CD4-positive, CD25-positive, alpha-beta regulatory T cell (primary cell): ENCODE results near the gene GALNT13. TPM values are rescaled to one million over a fixed set of nuclear protein-coding genes. Genes with fewer than 3 reads are reported as not detected.

Experiments
- ATAC-seq, 2 donors: fragments of 150-1000 bp; cut with Tn5 transposase; one replicate each; pipeline ENCODE4 v1.10.0; 2021; ENCODE audit warnings: low read depth in 2 of 2, moderate number of reproducible peaks in 2 of 2, moderate library complexity in 1 of 2
- DNase-seq, 3 donors: peaks; one replicate each; pipeline versions ENCODE4 v3.0.0 to v3.0.0-alpha.2; 2012 to 2022; ENCODE audit warnings: mixed read lengths in 1 of 3
- H3K27ac ChIP-seq: one replicate; pipeline ENCODE4 v1.7.0; 2013; ENCODE audit warnings: mild to moderate bottlenecking, low read length; ENCODE audit not compliant: insufficient read depth, poor library complexity, severe bottlenecking
- H3K27me3 ChIP-seq: one replicate; pipeline ENCODE4 v1.7.0; 2013; ENCODE audit warnings: low read length; ENCODE audit not compliant: control insufficient read depth, insufficient read depth
- H3K36me3 ChIP-seq: one replicate; pipeline ENCODE4 v1.7.0; 2013; ENCODE audit warnings: mild to moderate bottlenecking, low read length, moderate library complexity; ENCODE audit not compliant: control insufficient read depth, insufficient read depth
- H3K4me1 ChIP-seq: 2 replicates; pipeline ENCODE4 v1.7.0; 2013; ENCODE audit warnings: mild to moderate bottlenecking, low read length; ENCODE audit not compliant: insufficient read depth, control insufficient read depth, poor library complexity, severe bottlenecking
- H3K4me3 ChIP-seq: one replicate; pipeline ENCODE4 v1.7.0; 2013; ENCODE audit warnings: low read depth, mild to moderate bottlenecking, low read length, moderate library complexity
- H3K9me3 ChIP-seq, 2 experiments: 1 replicate in 1 of 2; 2 replicates in 1 of 2; pipeline ENCODE4 v1.7.0; 2013; ENCODE audit warnings: low read length in 2 of 2, mild to moderate bottlenecking in 1 of 2, moderate library complexity in 1 of 2; ENCODE audit not compliant: control insufficient read depth in 2 of 2
- H3K27ac Mint-ChIP-seq, 3 donors: one replicate each; pipeline ENCODE4 v1.8.0; 2020 to 2022; ENCODE audit warnings: mild to moderate bottlenecking in 3 of 3, mixed read lengths in 3 of 3, moderate library complexity in 2 of 3
- H3K27me3 Mint-ChIP-seq: one replicate; pipeline ENCODE4 v1.8.0; 2022; ENCODE audit warnings: mild to moderate bottlenecking, mixed read lengths
- H3K36me3 Mint-ChIP-seq: one replicate; pipeline ENCODE4 v1.8.0; 2020; ENCODE audit warnings: mixed read lengths
- H3K4me1 Mint-ChIP-seq, 4 donors: one replicate each; pipeline ENCODE4 v1.8.0; 2020 to 2022; ENCODE audit warnings: mixed read lengths in 4 of 4, mild to moderate bottlenecking in 1 of 4
- H3K4me3 Mint-ChIP-seq, 4 donors: one replicate each; pipeline ENCODE4 v1.8.0; 2020 to 2022; ENCODE audit warnings: mild to moderate bottlenecking in 4 of 4, mixed read lengths in 4 of 4, moderate library complexity in 3 of 4
- H3K9me3 Mint-ChIP-seq, 7 donors: one replicate each; pipeline ENCODE4 v1.8.0; 2020 to 2022; ENCODE audit warnings: mixed read lengths in 7 of 7, mild to moderate bottlenecking in 3 of 7, moderate library complexity in 2 of 7
- polyA plus RNA-seq, 4 donors: library from polyadenylated mRNA; unstranded; fragments of 300-500 nt; fragmentation: Illumina TruSeq; gene quantifications; one replicate each; pipeline ENCODE4 v1.2.3, GENCODE V29; 2021
- total RNA-seq: library from RNA; stranded (reverse); gene quantifications from one replicate; pipeline ENCODE4 v1.2.3, GENCODE V29; 2022

GALNT13 gene
- total and polyA plus RNA-seq, 5 donors from 2014 or later, result 0.09 TPM; not detected in 4

- Mint-ChIP-seq H3K36me3 (no peaks in the 10 kb centered on the region), H3K27ac (no peak overlapping the region), H3K4me1 (no peaks in the 10 kb centered on the region), H3K4me3 (no peak overlapping the region), H3K27me3 (no peaks in the 10 kb centered on the region), H3K9me3 (peaks cover 0 to 7% (median 4%) of the 10 kb centered on the region in 7 donors)
- Histone ChIP-seq H3K4me1 (no peaks in the 10 kb centered on the region), H3K9me3 (no peaks in the 10 kb centered on the region), H3K4me3 (no peak overlapping the region), H3K27ac (no peak overlapping the region), H3K36me3 (no peaks in the 10 kb centered on the region), H3K27me3 (no peaks in the 10 kb centered on the region)
- ATAC-seq, result no peak
- DNase-seq, result no peak
Measured at GRCh38 chr2:154198866-154199265, 327.1 kb downstream of the GALNT13 start.

- H3K27ac Mint-ChIP-seq, result no peak overlapping the region
- peaks cover 0 to 10% (median 3%) of the 10 kb centered on the region in 7 donors for H3K9me3 Mint-ChIP-seq
- no peak overlapping the region for H3K27ac ChIP-seq
- no peaks in the 10 kb centered on the region for H3K36me3 Mint-ChIP-seq
- H3K4me1 ChIP-seq, result no peaks in the 10 kb centered on the region
- no peak overlapping the region for H3K4me3 ChIP-seq
- H3K4me1 Mint-ChIP-seq, result no peaks in the 10 kb centered on the region
- no peaks in the 10 kb centered on the region for H3K27me3 Mint-ChIP-seq
- DNase-seq, result no peak
- no peaks in the 10 kb centered on the region for H3K9me3 ChIP-seq
- no peak for ATAC-seq
- no peaks in the 10 kb centered on the region for H3K36me3 ChIP-seq
- no peak overlapping the region for H3K4me3 Mint-ChIP-seq
- H3K27me3 ChIP-seq, result no peaks in the 10 kb centered on the region
Measured at GRCh38 chr2:154203206-154203605, 331.5 kb downstream of the GALNT13 start.

- H3K9me3 Mint-ChIP-seq, result peaks cover 0 to 10% (median 3%) of the 10 kb centered on the region in 7 donors
- DNase-seq (no peak), ATAC-seq (no peak)
- no peaks in the 10 kb centered on the region for H3K9me3 ChIP-seq
- no peaks in the 10 kb centered on the region for H3K36me3 Mint-ChIP-seq
- H3K4me1 Mint-ChIP-seq, result no peaks in the 10 kb centered on the region
- H3K36me3 ChIP-seq, result no peaks in the 10 kb centered on the region
- H3K4me3 ChIP-seq, result no peak overlapping the region
- no peak overlapping the region for H3K27ac ChIP-seq
- no peaks in the 10 kb centered on the region for H3K27me3 ChIP-seq
- no peaks in the 10 kb centered on the region for H3K27me3 Mint-ChIP-seq
- H3K4me1 ChIP-seq, result no peaks in the 10 kb centered on the region
- H3K27ac Mint-ChIP-seq, result no peak overlapping the region
- no peak overlapping the region for H3K4me3 Mint-ChIP-seq
Measured at GRCh38 chr2:154203902-154204301, 332.2 kb downstream of the GALNT13 start.

- no peak overlapping the region for H3K4me3 Mint-ChIP-seq
- Histone ChIP-seq H3K4me1 (no peaks in the 10 kb centered on the region), H3K27ac (no peak overlapping the region), H3K27me3 (no peaks in the 10 kb centered on the region), H3K9me3 (no peaks in the 10 kb centered on the region), H3K4me3 (no peak overlapping the region), H3K36me3 (no peaks in the 10 kb centered on the region)
- peaks cover 0 to 14% (median 8%) of the 10 kb centered on the region in 7 donors for H3K9me3 Mint-ChIP-seq
- no peaks in the 10 kb centered on the region for H3K27me3 Mint-ChIP-seq
- no peaks in the 10 kb centered on the region for H3K36me3 Mint-ChIP-seq
- no peak for DNase-seq
- no peak for ATAC-seq
- H3K27ac Mint-ChIP-seq, result no peak overlapping the region
- peaks cover 0 to 4% (median 0%) of the 10 kb centered on the region in 4 donors for H3K4me1 Mint-ChIP-seq
Measured at GRCh38 chr2:154207288-154208047, 335.7 kb downstream of the GALNT13 start.

- Mint-ChIP-seq H3K27me3 (no peaks in the 10 kb centered on the region), H3K9me3 (peaks cover 0 to 13% (median 3%) of the 10 kb centered on the region in 7 donors), H3K27ac (no peak overlapping the region), H3K4me3 (no peak overlapping the region), H3K36me3 (no peaks in the 10 kb centered on the region), H3K4me1 (no peaks in the 10 kb centered on the region)
- H3K27ac ChIP-seq, result no peak overlapping the region
- no peaks in the 10 kb centered on the region for H3K27me3 ChIP-seq
- DNase-seq (no peak), ATAC-seq (no peak)
- H3K4me1 ChIP-seq, result no peaks in the 10 kb centered on the region
- H3K36me3 ChIP-seq, result no peaks in the 10 kb centered on the region
- no peaks in the 10 kb centered on the region for H3K9me3 ChIP-seq
- no peak overlapping the region for H3K4me3 ChIP-seq
Measured at GRCh38 chr2:154223726-154224125, 352.0 kb downstream of the GALNT13 start.

- no peaks in the 10 kb centered on the region for H3K27me3 ChIP-seq
- no peaks in the 10 kb centered on the region for H3K36me3 Mint-ChIP-seq
- H3K4me3 ChIP-seq, result no peak overlapping the region
- H3K4me3 Mint-ChIP-seq, result no peak overlapping the region
- no peak overlapping the region for H3K27ac Mint-ChIP-seq
- H3K27me3 Mint-ChIP-seq, result no peaks in the 10 kb centered on the region
- H3K9me3 Mint-ChIP-seq, result peaks cover 0 to 7% (median 4%) of the 10 kb centered on the region in 7 donors
- no peaks in the 10 kb centered on the region for H3K4me1 ChIP-seq
- DNase-seq, result no peak
- no peak overlapping the region for H3K27ac ChIP-seq
- H3K36me3 ChIP-seq, result no peaks in the 10 kb centered on the region
- no peaks in the 10 kb centered on the region for H3K4me1 Mint-ChIP-seq
- no peak for ATAC-seq
- H3K9me3 ChIP-seq, result no peaks in the 10 kb centered on the region
Measured at GRCh38 chr2:154226931-154227330, 355.2 kb downstream of the GALNT13 start.

GRCh38 chr2:154228566-154229280 is 357.0 kb downstream of the GALNT13 start:
- Histone ChIP-seq H3K4me1 (no peaks in the 10 kb centered on the region), H3K36me3 (no peaks in the 10 kb centered on the region), H3K27ac (no peak overlapping the region), H3K9me3 (no peaks in the 10 kb centered on the region), H3K27me3 (no peaks in the 10 kb centered on the region), H3K4me3 (no peak overlapping the region)
- H3K36me3 Mint-ChIP-seq, result no peaks in the 10 kb centered on the region
- no peak overlapping the region for H3K4me3 Mint-ChIP-seq
- no peaks in the 10 kb centered on the region for H3K4me1 Mint-ChIP-seq
- no peaks in the 10 kb centered on the region for H3K27me3 Mint-ChIP-seq
- DNase-seq (no peak), ATAC-seq (no peak)
- H3K27ac Mint-ChIP-seq, result no peak overlapping the region
- H3K9me3 Mint-ChIP-seq, result peaks cover 1 to 9% (median 6%) of the 10 kb centered on the region in 7 donors
